Endothelial cell of umbilical vein (primary cell): ENCODE data around the gene ANAPC16. TPM values are rescaled to one million over a fixed set of nuclear protein-coding genes. Genes with fewer than 3 reads are reported as not detected.
"Not testable (repeated sequence)": the region's sequence is repeated elsewhere in the genome, so short reads cannot be mapped to it uniquely, and the experiment has no call there.

Experiments
- BruUV-seq: library from RNA; stranded (reverse); fragments of 400-500 nt; replicated peaks from 2 replicates; lab custom pipeline; 2021; lab: Mats Ljungman, UMichigan
- CTCF ChIA-PET: fragments of 300-600, 350-600 bp; sonication (Branson Sonifier 250); formaldehyde crosslinking; loops from one replicate; lab custom pipeline; 2021; ENCODE audit warnings: antibody characterized with exemption, inconsistent platforms; lab: Charles Lee
- POLR2A ChIA-PET: fragments of 300-600, 350-600 bp; sonication (Branson Sonifier 250); formaldehyde crosslinking; loops from one replicate; lab custom pipeline; 2021; ENCODE audit warnings: antibody characterized with exemption, inconsistent platforms; lab: Charles Lee
- DNase-seq: peaks from one replicate; pipeline ENCODE4 v3.0.0-alpha.2; 2011; ENCODE audit warnings: low read depth, low spot score
- FAIRE-seq: peaks from 2 replicates; lab custom pipeline; 2011; peaks lifted over from hg19 to GRCh38; lab: Jason Lieb, UNC
- H2AFZ ChIP-seq: 2 replicates; pipeline ENCODE4 v1.6.0; 2012; ENCODE audit warnings: low read depth, low read length, control low read depth, inconsistent platforms
- H3K27ac ChIP-seq: 2 replicates; pipeline ENCODE4 v1.5.1; 2011; ENCODE audit warnings: low read depth, mild to moderate bottlenecking, control low read depth, low read length, moderate library complexity; ENCODE audit not compliant: insufficient read depth
- H3K27me3 ChIP-seq, 2 experiments: 2 replicates each; pipeline versions ENCODE4 v1.6.0 to v1.6.1; 2011; ENCODE audit warnings: low read length in 2 of 2, mixed read lengths in 1 of 2; ENCODE audit not compliant: control insufficient read depth in 2 of 2, insufficient read depth in 2 of 2
- H3K36me3 ChIP-seq, 2 experiments: 2 replicates in 1 of 2; 3 replicates in 1 of 2; pipeline ENCODE4 v1.5.1; 2011; ENCODE audit warnings: low read length in 2 of 2, mild to moderate bottlenecking in 1 of 2, moderate library complexity in 1 of 2; ENCODE audit not compliant: control insufficient read depth in 2 of 2, insufficient read depth in 2 of 2; ENCODE audit errors: extremely low read depth in 1 of 2
- H3K4me1 ChIP-seq: 3 replicates; pipeline ENCODE4 v1.5.1; 2011; ENCODE audit warnings: mild to moderate bottlenecking, low read length; ENCODE audit not compliant: control insufficient read depth, insufficient read depth; ENCODE audit errors: extremely low read depth
- H3K4me2 ChIP-seq: 2 replicates; pipeline ENCODE4 v1.6.1; 2011; ENCODE audit warnings: low read length, control low read depth, mixed read lengths; ENCODE audit not compliant: insufficient read depth
- H3K4me3 ChIP-seq, 3 experiments: fragments of 200-600 bp in 1 of 3; sonication (generic), shearing (Covaris generic) in 1 of 3; replicated peaks in 1 of 3; 2 replicates each; pipeline ENCODE4 v1.5.1; 2011 to 2016; ENCODE audit warnings: control low read depth in 3 of 3, low read length in 3 of 3, mild to moderate bottlenecking in 2 of 3, inconsistent platforms in 1 of 3, low read depth in 1 of 3, moderate library complexity in 1 of 3; ENCODE audit not compliant: insufficient read depth in 1 of 3
- H3K79me2 ChIP-seq: 2 replicates; pipeline ENCODE4 v1.6.0; 2012; ENCODE audit warnings: low read length, inconsistent platforms; ENCODE audit not compliant: control insufficient read depth, insufficient read depth
- H3K9ac ChIP-seq: replicated peaks from 2 replicates; pipeline ENCODE3; 2011; ENCODE audit warnings: low read length, control low read depth; ENCODE audit not compliant: insufficient read depth; ENCODE audit errors: extremely low read depth
- H3K9me1 ChIP-seq: replicated peaks from 3 replicates; pipeline ENCODE4 v1.6.0; 2011; ENCODE audit warnings: mild to moderate bottlenecking, low read length; ENCODE audit not compliant: control insufficient read depth, insufficient read depth; ENCODE audit errors: extremely low read depth
- H3K9me3 ChIP-seq: replicated peaks from 2 replicates; pipeline ENCODE4 v1.5.1; 2012; ENCODE audit warnings: low read length, inconsistent platforms; ENCODE audit not compliant: control insufficient read depth, insufficient read depth
- H4K20me1 ChIP-seq: replicated peaks from 2 replicates; pipeline ENCODE3; 2011; ENCODE audit warnings: mild to moderate bottlenecking, low read length; ENCODE audit not compliant: control insufficient read depth, insufficient read depth; ENCODE audit errors: extremely low read depth
- CTCF ChIP-seq, 2 donors: IDR thresholded peaks; 1 replicate in 1 of 2; 2 replicates in 1 of 2; pipeline ENCODE4 v1.5.1; 2011; ENCODE audit warnings: low read length in 2 of 2, mild to moderate bottlenecking in 2 of 2, moderate library complexity in 2 of 2, control low read depth in 1 of 2, inconsistent platforms in 1 of 2, low read depth in 1 of 2; ENCODE audit not compliant: insufficient read depth in 1 of 2; ENCODE audit errors: extremely low read depth in 1 of 2
- EZH2 ChIP-seq: IDR thresholded peaks from 2 replicates; pipeline ENCODE4 v1.6.1; 2012; ENCODE audit warnings: borderline replicate concordance, low read depth, mild to moderate bottlenecking, moderate library complexity, low read length, inconsistent platforms; ENCODE audit not compliant: severe bottlenecking
- FOS ChIP-seq: IDR thresholded peaks from 2 replicates; pipeline ENCODE4 v1.6.1; 2011; ENCODE audit warnings: mild to moderate bottlenecking, low read length, moderate library complexity, borderline replicate concordance; ENCODE audit not compliant: insufficient read depth
- GATA2 ChIP-seq: IDR thresholded peaks from 2 replicates; pipeline ENCODE4 v1.7.0; 2011; ENCODE audit warnings: low read depth, mild to moderate bottlenecking, moderate library complexity, mixed read lengths, low read length; ENCODE audit not compliant: insufficient read length, insufficient read depth
- JUN ChIP-seq: IDR thresholded peaks from 2 replicates; pipeline ENCODE4 v1.6.1; 2011; ENCODE audit warnings: borderline replicate concordance, low read depth; ENCODE audit not compliant: insufficient read length, insufficient read depth
- MAX ChIP-seq: IDR thresholded peaks from 2 replicates; pipeline ENCODE4 v1.6.1; 2011; ENCODE audit not compliant: insufficient read depth, insufficient read length
- MYC ChIP-seq: IDR thresholded peaks from one replicate; pipeline ENCODE4 v1.6.1; 2011; ENCODE audit warnings: mild to moderate bottlenecking, low read depth, low read length
- POLR2A ChIP-seq: IDR thresholded peaks from 2 replicates; pipeline ENCODE4 v1.6.1; 2012; ENCODE audit warnings: low read depth, mild to moderate bottlenecking, control low read depth, low read length
- POLR2AphosphoS5 ChIP-seq: IDR thresholded peaks from 2 replicates; pipeline ENCODE4 v1.6.1; 2012; ENCODE audit warnings: low read depth, mild to moderate bottlenecking, control low read depth, low read length, moderate library complexity; ENCODE audit not compliant: insufficient read depth
- dilution Hi-C: fragments of 300-500 bp; cut with MboI; formaldehyde crosslinking; loops from one replicate; pipeline ENCODE4 v1.15.0; 2019; ENCODE audit warnings: low sequenced_read_pairs; ENCODE audit not compliant: extremely low pct_ligation_motif_present
- intact Hi-C: fragments of 100-400 bp; cut with micrococcal nuclease; formaldehyde crosslinking; loops from one replicate; pipeline ENCODE4 v1.10.0; 2022
- polyA plus RNA-seq, 4 experiments: library from polyadenylated mRNA; depleted of rRNA in 3 of 4; stranded (reverse) in 3 of 4; unstranded in 1 of 4; fragments of >200 nt; gene quantifications; 2 replicates each; pipeline versions ENCODE4 v1.2.1 to v1.2.3, GENCODE V29; 2011 to 2012; ENCODE audit warnings: missing spikeins in 1 of 4
- total RNA-seq: library from RNA; stranded (reverse); gene quantifications from 2 replicates; pipeline ENCODE4 v1.2.3, GENCODE V29; 2021

The ANAPC16 gene
- total and polyA plus RNA-seq, 2 donors (not counting 3 experiments of a cell fraction or from before 2014, with no cell fraction given), result 38.1 to 44.4 TPM

DNA sequence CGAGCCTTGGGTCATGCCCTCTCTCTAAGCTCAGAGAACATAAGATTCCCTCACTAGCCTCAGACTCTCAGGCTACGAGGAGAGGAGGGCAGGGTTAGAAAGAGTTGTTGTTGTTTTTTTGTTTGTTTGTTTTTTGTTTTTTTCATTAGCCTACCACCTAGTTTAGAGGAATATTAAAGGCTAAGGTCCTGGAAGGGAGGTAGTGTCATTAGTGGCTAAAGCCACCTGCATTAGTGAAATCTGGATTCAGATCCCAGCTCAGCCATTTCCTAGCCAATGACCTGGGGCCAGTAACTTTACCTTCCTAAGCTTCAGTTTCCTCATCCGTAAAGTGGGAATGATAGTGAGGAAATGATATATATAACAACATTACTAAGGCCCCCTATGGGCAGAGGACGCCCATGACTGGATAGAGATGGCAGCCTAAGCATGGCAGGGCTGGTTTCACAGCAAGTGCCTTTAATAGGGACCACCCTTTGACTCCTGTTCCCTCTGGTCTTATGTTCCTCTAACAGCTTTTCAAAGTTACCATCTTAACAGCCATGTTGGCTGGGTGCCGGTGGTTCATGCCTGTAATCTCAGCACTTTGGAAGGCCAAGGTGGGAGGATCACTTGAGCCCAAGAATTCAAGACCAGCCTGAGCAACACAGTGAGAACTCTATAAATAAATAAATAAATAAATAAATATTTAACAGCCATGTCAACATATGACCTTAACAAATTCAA lies 63.0 kb downstream of the ANAPC16 start:
- DNase-seq, result no peak
- H3K9me3 ChIP-seq, result no peaks in the 10 kb centered on the region
- no peak overlapping the region for H3K27ac ChIP-seq
- H3K79me2 ChIP-seq, result peaks cover 16% of the 10 kb centered on the region
- FAIRE-seq, result no peak
- TF ChIP-seq POLR2AphosphoS5 (no peak), EZH2 (no peak), GATA2 (no peak), MAX (no peak), CTCF (IDR thresholded peaks at IDR 0.05; ENCODE audit: extremely low read depth in 1 of 2, insufficient read depth in 1 of 2, low read depth in 1 of 2, low read length in 2 of 2) (no peak), JUN (no peak), MYC (no peak), POLR2A (no peak), FOS (no peak)
- POLR2A ChIA-PET, result interaction anchor here (0.9 to 6.1 kb wide), 2 partner anchors 19 to 42 kb away, joined by 3 to 59 read pairs; no protein-coding TSS in a partner anchor
- H3K27me3 ChIP-seq, result no peaks in the 10 kb centered on the region
- intact Hi-C loops (no loop called here), dilution Hi-C loops (no loop called here)
- no peak overlapping the region for H2AFZ ChIP-seq
- H3K36me3 ChIP-seq, result peaks cover 0 to 7% of the 10 kb centered on the region in 2 experiments
- no peak overlapping the region for H3K4me2 ChIP-seq
- no peaks in the 10 kb centered on the region for H4K20me1 ChIP-seq
- H3K9ac ChIP-seq, result no peak overlapping the region
- H3K4me1 ChIP-seq, result peaks cover 12% of the 10 kb centered on the region
- CTCF ChIA-PET, result interaction anchor here (1.0 to 9.4 kb wide), 8 partner anchors 12 to 153 kb away, joined by 3 to 214 read pairs (median 4); no protein-coding TSS in a partner anchor
- no peaks in the 10 kb centered on the region for H3K9me1 ChIP-seq
- no peak overlapping the region for H3K4me3 ChIP-seq
- BruUV-seq, result no TSS peak

- CTCF ChIA-PET, result interaction anchor here (1.0 to 9.4 kb wide), 6 partner anchors 10 to 153 kb away, joined by 3 to 214 read pairs (median 4); no protein-coding TSS in a partner anchor
- H3K9me3 ChIP-seq, H4K20me1 ChIP-seq, H3K4me2 ChIP-seq, H3K9ac ChIP-seq, H3K4me3 ChIP-seq, dilution Hi-C loops, DNase-seq, FAIRE-seq, H3K27me3 ChIP-seq, H3K27ac ChIP-seq, H3K36me3 ChIP-seq, intact Hi-C loops, H2AFZ ChIP-seq, BruUV-seq, POLR2A ChIA-PET, H3K9me1 ChIP-seq: not testable (repeated sequence)
- Histone ChIP-seq H3K4me1 (peaks cover 12% of the 10 kb centered on the region), H3K79me2 (peaks cover 10% of the 10 kb centered on the region)
These were observed 63.8 kb downstream of the ANAPC16 start for GRCh38 chr10:72279587-72279986.
